Progenitor cell of endocrine pancreas (in vitro differentiated cells): ENCODE data around the gene PNPLA1. TPM values are rescaled to one million over a fixed set of nuclear protein-coding genes. Genes with fewer than 3 reads are reported as not detected.

Experiments used
- DNase-seq: peaks from one replicate; pipeline ENCODE4 v3.0.0; 2021; ENCODE audit warnings: low spot score; ENCODE audit not compliant: unreplicated experiment
- H3K27ac Mint-ChIP-seq: 2 replicates; pipeline ENCODE4 v1.8.0; 2021; ENCODE audit warnings: mild to moderate bottlenecking, moderate library complexity, mixed read lengths
- H3K27me3 Mint-ChIP-seq: 2 replicates; pipeline ENCODE4 v1.8.0; 2021; ENCODE audit warnings: mixed read lengths
- H3K36me3 Mint-ChIP-seq: 2 replicates; pipeline ENCODE4 v1.8.0; 2022; ENCODE audit warnings: mixed read lengths; ENCODE audit not compliant: insufficient read depth
- H3K4me1 Mint-ChIP-seq: 2 replicates; pipeline ENCODE4 v1.8.0; 2021; ENCODE audit warnings: low read depth, mixed read lengths
- H3K4me3 Mint-ChIP-seq: 2 replicates; pipeline ENCODE4 v1.8.0; 2021; ENCODE audit warnings: low read depth, mild to moderate bottlenecking, moderate library complexity, mixed read lengths
- H3K9me3 Mint-ChIP-seq: 2 replicates; pipeline ENCODE4 v1.8.0; 2021; ENCODE audit warnings: low read depth, mixed read lengths
- CTCF ChIP-seq: fragments of 200-600 bp; sonication (generic); IDR thresholded peaks from one replicate; pipeline ENCODE4 v1.5.0; 2021; ENCODE audit warnings: antibody characterized with exemption, mild to moderate bottlenecking; ENCODE audit not compliant: unreplicated experiment
- total RNA-seq: library from RNA; stranded (reverse); gene quantifications from 2 replicates; pipeline ENCODE4 v1.2.1, GENCODE V29; 2021

Gene PNPLA1
- total RNA-seq, 1 donor from 2014 or later: not detected

- DNase-seq: no peak
- no peak for TF ChIP-seq CTCF
- H3K4me3 Mint-ChIP-seq: no peak overlapping the region
- H3K27ac Mint-ChIP-seq: no peak overlapping the region
- H3K36me3 Mint-ChIP-seq: no peaks in the 10 kb centered on the region
- peaks cover 8% of the 10 kb centered on the region for H3K27me3 Mint-ChIP-seq
- H3K4me1 Mint-ChIP-seq: peaks cover 2% of the 10 kb centered on the region
- H3K9me3 Mint-ChIP-seq: no peaks in the 10 kb centered on the region
Measured at GRCh38 chr6:36324715-36325114, 54.9 kb downstream of the PNPLA1 start.

- no peaks in the 10 kb centered on the region for H3K4me1 Mint-ChIP-seq
- no peak overlapping the region for H3K27ac Mint-ChIP-seq
- H3K9me3 Mint-ChIP-seq: no peaks in the 10 kb centered on the region
- peaks cover 4% of the 10 kb centered on the region for H3K27me3 Mint-ChIP-seq
- H3K36me3 Mint-ChIP-seq: no peaks in the 10 kb centered on the region
- H3K4me3 Mint-ChIP-seq: no peak overlapping the region
- TF ChIP-seq CTCF: no peak
- DNase-seq: no peak
Measured at GRCh38 chr6:36326356-36326995, 56.6 kb downstream of the PNPLA1 start.

GRCh38 chr6:36327226-36327918 lies 57.5 kb downstream of the PNPLA1 start:
- Mint-ChIP-seq H3K27ac (no peak overlapping the region), H3K9me3 (no peaks in the 10 kb centered on the region), H3K4me1 (no peaks in the 10 kb centered on the region), H3K4me3 (no peak overlapping the region), H3K36me3 (no peaks in the 10 kb centered on the region), H3K27me3 (peaks cover 10% of the 10 kb centered on the region)
- no peak for TF ChIP-seq CTCF
- no peak for DNase-seq

- H3K27me3 Mint-ChIP-seq: peaks cover 10% of the 10 kb centered on the region
- H3K4me1 Mint-ChIP-seq: no peaks in the 10 kb centered on the region
- no peak overlapping the region for H3K27ac Mint-ChIP-seq
- no peaks in the 10 kb centered on the region for H3K36me3 Mint-ChIP-seq
- no peaks in the 10 kb centered on the region for H3K9me3 Mint-ChIP-seq
- H3K4me3 Mint-ChIP-seq: no peak overlapping the region
- no peak for DNase-seq
- no peak for TF ChIP-seq CTCF
Measured at GRCh38 chr6:36327919-36328236, 58.0 kb downstream of the PNPLA1 start.

GRCh38 chr6:36328600-36328999 lies 58.7 kb downstream of the PNPLA1 start:
- Mint-ChIP-seq H3K27ac (no peak overlapping the region), H3K9me3 (no peaks in the 10 kb centered on the region), H3K27me3 (peaks cover 10% of the 10 kb centered on the region), H3K4me3 (no peak overlapping the region), H3K36me3 (no peaks in the 10 kb centered on the region), H3K4me1 (no peaks in the 10 kb centered on the region)
- no peak for DNase-seq
- TF ChIP-seq CTCF: no peak
